Uterus (tissue), 2 donors: Measurements from ENCODE around the gene DMTF1.

Source experiments
- CTCF ChIP-seq, 4 experiments: fragments of 200-600 bp in 2 of 4; fragments of 450-650 bp in 2 of 4; sonication (generic) in 2 of 4; IDR thresholded peaks; one replicate each; pipeline ENCODE4 v1.5.1; 2016 to 2019; ENCODE audit warnings: antibody characterized with exemption in 4 of 4, mild to moderate bottlenecking in 2 of 4, moderate library complexity in 1 of 4
- POLR2A ChIP-seq, 2 donors: fragments of 450-650 bp; IDR thresholded peaks; one replicate each; pipeline ENCODE4 v1.6.1; 2016; ENCODE audit warnings: antibody characterized with exemption in 2 of 2, mild to moderate bottlenecking in 1 of 2, moderate library complexity in 1 of 2

- TF ChIP-seq CTCF (IDR thresholded peaks at IDR 0.05) (no peak), POLR2A (IDR thresholded peaks at IDR 0.05) (no peak)
Measured at GRCh38 chr7:87131771-87132170, 20.5 kb upstream of the DMTF1 start.
